Common myeloid progenitor, CD34-positive (primary cell): ENCODE data around the gene TGFA.

ENCODE experiments used
- CTCF ChIA-PET: fragments of 350-600 bp; sonication (Branson Sonifier 250); formaldehyde crosslinking; loops from one replicate; lab custom pipeline; 2021; ENCODE audit warnings: antibody characterized with exemption; lab: Charles Lee
- POLR2A ChIA-PET: fragments of 350-600 bp; sonication (Branson Sonifier 250); formaldehyde crosslinking; loops from one replicate; lab custom pipeline; 2021; ENCODE audit warnings: antibody characterized with exemption; lab: Charles Lee
- DNase-seq, 3 donors: peaks; one replicate each; pipeline versions ENCODE4 v3.0.0 to v3.0.0-alpha.2; 2013
- H3K27ac ChIP-seq, 2 experiments: 1 replicate in 1 of 2; 2 replicates in 1 of 2; pipeline ENCODE4 v1.7.0; 2013; ENCODE audit warnings: inconsistent platforms in 2 of 2, low read length in 2 of 2, mild to moderate bottlenecking in 2 of 2, low read depth in 1 of 2, moderate library complexity in 1 of 2; ENCODE audit not compliant: severe bottlenecking in 2 of 2, insufficient read depth in 1 of 2, poor library complexity in 1 of 2
- H3K27me3 ChIP-seq, 5 experiments: replicated peaks in 2 of 5; 1 replicate in 3 of 5; 2 replicates in 2 of 5; pipeline versions ENCODE4 v1.6.1 to v1.7.0; 2013; ENCODE audit warnings: low read length in 4 of 5, mild to moderate bottlenecking in 2 of 5, moderate library complexity in 2 of 5, inconsistent platforms in 1 of 5; ENCODE audit not compliant: insufficient read depth in 5 of 5, control insufficient read depth in 4 of 5
- H3K36me3 ChIP-seq, 4 experiments: 1 replicate in 2 of 4; 2 replicates in 2 of 4; pipeline versions ENCODE4 v1.6.1 to v1.7.0; 2013; ENCODE audit warnings: low read length in 3 of 4, control low read depth in 1 of 4, mild to moderate bottlenecking in 1 of 4; ENCODE audit not compliant: control insufficient read depth in 4 of 4, insufficient read depth in 4 of 4
- H3K4me1 ChIP-seq, 4 experiments: 1 replicate in 3 of 4; 2 replicates in 1 of 4; pipeline versions ENCODE4 v1.6.1 to v1.7.1; 2013; ENCODE audit warnings: low read length in 3 of 4, mild to moderate bottlenecking in 3 of 4, control low read depth in 1 of 4, inconsistent platforms in 1 of 4, moderate library complexity in 1 of 4; ENCODE audit not compliant: control insufficient read depth in 4 of 4, insufficient read depth in 4 of 4; ENCODE audit errors: control extremely low read depth in 1 of 4
- H3K4me3 ChIP-seq, 7 experiments: 1 replicate in 4 of 7; 2 replicates in 3 of 7; pipeline versions ENCODE4 v1.5.1 to v1.7.0; 2013; ENCODE audit warnings: mild to moderate bottlenecking in 7 of 7, low read length in 6 of 7, moderate library complexity in 6 of 7, inconsistent platforms in 2 of 7, low read depth in 2 of 7, control low read depth in 1 of 7; ENCODE audit not compliant: insufficient read depth in 4 of 7, control insufficient read depth in 1 of 7; ENCODE audit errors: extremely low read depth in 1 of 7
- H3K9me3 ChIP-seq, 5 experiments: 1 replicate in 4 of 5; 2 replicates in 1 of 5; pipeline versions ENCODE4 v1.6.1 to v1.7.1; 2013; ENCODE audit warnings: low read length in 4 of 5, mild to moderate bottlenecking in 2 of 5, inconsistent platforms in 1 of 5, low read depth in 1 of 5, moderate library complexity in 1 of 5; ENCODE audit not compliant: control insufficient read depth in 4 of 5, insufficient read depth in 2 of 5; ENCODE audit errors: control extremely low read depth in 1 of 5
- WGBS: methylation state at CpG from one replicate; pipeline ENCODE4 v1.1.5; 2013; ENCODE audit not compliant: insufficient coverage; 5-methylcytosine and 5-hydroxymethylcytosine counted together

TGFA gene

DNA sequence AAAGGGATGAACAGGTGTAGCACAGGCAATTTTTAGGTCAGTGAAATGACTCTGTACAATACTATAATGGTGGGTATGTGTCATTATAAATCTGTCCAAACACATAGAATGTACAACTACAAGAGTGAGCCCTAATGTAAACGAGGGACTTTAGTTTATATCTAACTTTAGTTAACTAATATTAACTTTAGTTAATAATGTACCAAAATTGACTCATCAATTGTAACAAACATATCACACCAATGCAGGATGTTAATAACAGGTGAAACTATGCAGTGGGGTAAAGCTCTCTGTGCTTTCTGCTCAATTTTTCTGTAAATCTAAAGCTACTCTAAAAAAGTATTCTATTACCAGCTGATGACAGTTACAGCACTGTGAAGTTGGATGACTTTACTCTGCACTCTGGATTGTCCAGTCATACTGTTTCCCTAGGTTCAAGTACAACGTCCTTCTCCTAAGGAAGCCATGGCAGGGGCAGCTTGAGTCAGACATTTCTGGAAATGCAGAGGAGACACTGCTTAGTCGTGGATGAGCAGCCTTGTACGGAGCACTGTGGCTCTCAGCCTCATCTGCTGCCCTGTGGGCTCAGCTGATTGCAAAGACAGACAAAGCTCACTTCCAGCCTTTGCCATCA is 26.1 kb downstream of the TGFA start:
- H3K4me1 ChIP-seq, result peaks cover 0 to 16% (median 5%) of the 10 kb centered on the region in 4 experiments
- DNase-seq, result no peak
- no peaks in the 10 kb centered on the region for H3K27me3 ChIP-seq
- POLR2A ChIA-PET, result no interaction called here
- no peak overlapping the region for H3K4me3 ChIP-seq
- 97% methylated on average over 3 of the region's 4 CpGs for WGBS
- no peak overlapping the region for H3K27ac ChIP-seq
- H3K36me3 ChIP-seq, result no peaks in the 10 kb centered on the region
- peaks cover 0 to 2% (median 0%) of the 10 kb centered on the region in 5 experiments for H3K9me3 ChIP-seq
- CTCF ChIA-PET, result interaction anchor here (0.9 kb wide), 1 partner anchor 90 kb away, joined by 3 read pairs; no protein-coding TSS in a partner anchor

- POLR2A ChIA-PET, result no interaction called here
Observed at GRCh38 chr2:70526126-70526525, 27.5 kb downstream of the TGFA start.

DNA sequence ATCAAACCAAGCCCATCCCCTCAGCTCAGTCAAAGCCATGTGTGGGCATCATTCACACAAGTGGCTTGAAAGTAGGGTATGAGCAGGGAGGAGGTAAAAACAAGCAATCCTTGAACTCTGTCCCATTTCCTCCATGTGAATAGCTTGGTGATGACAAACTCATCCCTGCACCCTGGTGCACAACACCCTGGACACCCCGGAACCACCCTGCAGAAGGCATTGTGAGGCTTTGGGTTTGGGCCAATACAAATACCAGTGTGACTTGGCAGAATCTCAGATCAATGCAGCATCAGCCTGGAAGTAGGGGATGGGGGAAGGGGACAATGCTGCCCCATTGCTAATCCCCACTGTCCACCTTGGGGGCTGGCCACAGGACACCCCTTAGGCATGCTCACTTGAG is 28.6 kb downstream of the TGFA start:
- WGBS, result 100% methylated on average over 1 of the region's 1 CpG
- no peaks in the 10 kb centered on the region for H3K27me3 ChIP-seq
- H3K36me3 ChIP-seq, result no peaks in the 10 kb centered on the region
- no peak overlapping the region for H3K27ac ChIP-seq
- DNase-seq, result no peak
- CTCF ChIA-PET, result interaction anchor here (1.0 to 1.7 kb wide), 3 partner anchors 213 to 422 kb away, joined by 3 read pairs; no protein-coding TSS in a partner anchor
- POLR2A ChIA-PET, result no interaction called here
- peaks cover 0 to 16% (median 5%) of the 10 kb centered on the region in 4 experiments for H3K4me1 ChIP-seq
- no peaks in the 10 kb centered on the region for H3K9me3 ChIP-seq
- no peak overlapping the region for H3K4me3 ChIP-seq

More at GRCh38 chr2:70526126-70526525, 27.5 kb downstream of the TGFA start:
- 94% methylated on average over 3 of the region's 3 CpGs for WGBS
- Histone ChIP-seq H3K27me3 (no peaks in the 10 kb centered on the region), H3K4me3 (no peak overlapping the region), H3K27ac (no peak overlapping the region), H3K9me3 (peaks cover 0 to 2% (median 0%) of the 10 kb centered on the region in 5 experiments), H3K36me3 (no peaks in the 10 kb centered on the region), H3K4me1 (peaks cover 0 to 16% (median 5%) of the 10 kb centered on the region in 4 experiments)
- CTCF ChIA-PET, result interaction anchor here (1.2 kb wide), 1 partner anchor 214 kb away, joined by 3 read pairs; no protein-coding TSS in a partner anchor
- DNase-seq, result no peak

DNA sequence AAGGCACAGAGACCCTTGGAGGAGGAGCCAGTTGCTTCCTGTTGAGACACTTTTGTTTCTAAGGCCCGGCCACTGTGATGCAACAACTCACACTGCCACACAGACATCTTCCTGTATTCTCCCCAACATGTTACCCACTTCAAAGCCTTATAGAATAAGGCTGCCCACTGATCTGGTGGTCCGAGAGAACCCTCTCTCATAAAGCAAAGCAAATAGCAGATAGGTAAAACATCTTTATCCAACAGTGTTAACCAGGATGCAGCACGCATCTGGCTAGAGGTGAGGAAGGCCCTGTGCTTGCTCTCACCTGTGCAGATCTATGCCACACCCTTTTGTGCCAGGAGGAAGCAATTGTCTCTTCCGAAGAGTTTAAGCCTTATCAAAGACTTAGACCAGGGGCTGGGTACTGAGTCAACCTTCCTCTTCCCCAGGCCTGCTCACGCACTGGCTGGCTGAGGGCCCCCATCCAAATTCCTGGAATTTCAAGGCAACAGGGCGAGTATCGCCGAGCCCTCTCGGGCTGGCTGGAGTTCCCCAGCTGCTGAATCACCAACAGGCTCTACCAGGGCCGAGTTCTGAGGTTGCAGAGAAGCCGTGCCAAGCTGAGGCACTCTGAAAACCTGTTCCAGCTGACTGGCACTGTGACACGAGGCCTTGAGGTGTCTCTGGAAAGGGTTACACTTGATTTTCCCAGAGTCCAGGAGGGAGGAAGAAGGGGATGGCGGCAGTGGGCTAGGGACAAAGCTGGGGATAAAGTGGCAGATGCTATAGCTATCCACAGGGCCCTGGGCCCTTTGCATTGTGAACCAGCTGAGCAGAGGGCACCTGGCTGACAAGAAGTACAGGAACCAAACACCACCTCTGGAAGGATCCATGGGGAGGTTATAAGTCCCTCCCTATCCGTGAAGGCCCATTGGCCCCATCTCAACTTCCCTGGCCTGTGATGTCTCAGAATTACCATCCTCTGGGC is 29.3 kb downstream of the TGFA start:
- ChIA-PET CTCF (interaction anchor here (1.0 to 1.7 kb wide), 2 partner anchors 220 to 422 kb away, joined by 3 read pairs; no protein-coding TSS in a partner anchor), POLR2A (no interaction called here)
- peak in 2 of 3 donors; percentile 59 to 63 for DNase-seq
- no peaks in the 10 kb centered on the region for H3K27me3 ChIP-seq
- H3K4me3 ChIP-seq, result no peak overlapping the region
- peaks cover 0 to 16% (median 5%) of the 10 kb centered on the region in 4 experiments for H3K4me1 ChIP-seq
- H3K27ac ChIP-seq, result no peak overlapping the region
- 91% methylated on average over 11 of the region's 14 CpGs for WGBS
- no peaks in the 10 kb centered on the region for H3K9me3 ChIP-seq
- H3K36me3 ChIP-seq, result no peaks in the 10 kb centered on the region

- no peaks in the 10 kb centered on the region for H3K36me3 ChIP-seq
- H3K27ac ChIP-seq, result no peak overlapping the region
- ChIA-PET CTCF (interaction anchor here (1.7 kb wide), 1 partner anchor 220 kb away, joined by 3 read pairs; no protein-coding TSS in a partner anchor), POLR2A (no interaction called here)
- peaks cover 0 to 16% (median 5%) of the 10 kb centered on the region in 4 experiments for H3K4me1 ChIP-seq
- DNase-seq, result no peak
- peak overlapping the region in 1 of 7 experiments; percentile 10 for H3K4me3 ChIP-seq
- H3K27me3 ChIP-seq, result no peaks in the 10 kb centered on the region
- no peaks in the 10 kb centered on the region for H3K9me3 ChIP-seq
Observed at GRCh38 chr2:70523672-70523995, 30.0 kb downstream of the TGFA start.

DNA sequence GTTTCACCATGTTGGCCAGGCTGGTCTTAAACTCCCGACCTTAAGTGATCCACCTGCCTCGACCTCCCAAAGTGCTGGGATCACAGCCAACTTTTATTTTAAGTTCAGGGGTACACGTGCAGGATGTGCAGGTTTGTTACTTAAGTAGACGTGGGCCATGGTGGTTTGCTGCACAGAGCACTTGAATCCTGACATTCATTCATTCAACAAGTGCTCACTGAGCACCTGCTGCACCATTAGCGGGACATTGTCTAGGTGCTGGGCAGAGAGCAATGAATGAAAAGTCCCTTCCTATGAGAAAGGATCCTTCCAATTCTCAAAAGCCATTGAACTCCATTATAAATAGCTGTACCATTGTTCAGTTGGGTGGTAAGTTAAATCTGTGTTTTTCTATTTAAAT is 31.0 kb downstream of the TGFA start:
- H3K27ac ChIP-seq, result no peak overlapping the region
- H3K9me3 ChIP-seq, result no peaks in the 10 kb centered on the region
- 93% methylated on average over 5 of the region's 5 CpGs for WGBS
- H3K4me1 ChIP-seq, result peaks cover 0 to 16% (median 5%) of the 10 kb centered on the region in 4 experiments
- no peaks in the 10 kb centered on the region for H3K27me3 ChIP-seq
- no peak for DNase-seq
- H3K36me3 ChIP-seq, result no peaks in the 10 kb centered on the region
- CTCF ChIA-PET, result interaction anchor here (0.6 kb wide), 1 partner anchor 84 kb away, joined by 3 read pairs; no protein-coding TSS in a partner anchor
- POLR2A ChIA-PET, result no interaction called here
- no peak overlapping the region for H3K4me3 ChIP-seq
